ENCODE data around the gene PDGFB.

DNA sequence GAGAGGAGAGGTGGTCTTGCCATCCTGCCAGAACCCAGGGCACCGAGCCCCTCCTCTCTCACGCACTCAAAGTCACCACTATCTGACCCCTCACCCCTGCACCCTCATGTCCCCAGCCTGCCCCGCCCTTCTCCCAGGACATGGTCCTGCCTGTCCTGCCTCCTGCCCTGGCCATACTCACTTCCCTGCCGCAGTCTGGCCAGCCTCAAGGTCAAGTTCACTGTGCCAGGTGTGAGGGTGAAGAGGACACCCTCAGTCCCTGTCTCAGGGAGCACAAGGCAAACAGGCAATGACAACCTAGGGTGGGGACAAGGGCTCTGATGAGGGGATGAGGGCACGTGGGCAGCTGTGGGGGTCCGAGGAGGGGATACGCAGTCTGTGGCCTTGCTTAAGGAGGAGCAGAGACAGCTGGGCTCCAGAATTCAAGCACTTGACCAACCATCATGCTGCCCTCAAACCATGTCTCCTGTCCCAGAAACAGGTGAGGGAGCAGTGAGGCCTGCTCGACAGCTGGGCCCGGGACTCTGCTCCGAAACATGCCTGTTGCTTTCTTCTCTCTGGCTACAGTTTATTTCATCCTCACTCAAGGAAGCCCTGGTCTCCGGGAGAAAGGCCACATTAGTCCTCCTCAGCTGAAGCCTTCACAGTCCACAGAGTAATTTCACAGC lies 36.6 kb downstream of the PDGFB start:
- TF ChIP-seq, protein P1, sequence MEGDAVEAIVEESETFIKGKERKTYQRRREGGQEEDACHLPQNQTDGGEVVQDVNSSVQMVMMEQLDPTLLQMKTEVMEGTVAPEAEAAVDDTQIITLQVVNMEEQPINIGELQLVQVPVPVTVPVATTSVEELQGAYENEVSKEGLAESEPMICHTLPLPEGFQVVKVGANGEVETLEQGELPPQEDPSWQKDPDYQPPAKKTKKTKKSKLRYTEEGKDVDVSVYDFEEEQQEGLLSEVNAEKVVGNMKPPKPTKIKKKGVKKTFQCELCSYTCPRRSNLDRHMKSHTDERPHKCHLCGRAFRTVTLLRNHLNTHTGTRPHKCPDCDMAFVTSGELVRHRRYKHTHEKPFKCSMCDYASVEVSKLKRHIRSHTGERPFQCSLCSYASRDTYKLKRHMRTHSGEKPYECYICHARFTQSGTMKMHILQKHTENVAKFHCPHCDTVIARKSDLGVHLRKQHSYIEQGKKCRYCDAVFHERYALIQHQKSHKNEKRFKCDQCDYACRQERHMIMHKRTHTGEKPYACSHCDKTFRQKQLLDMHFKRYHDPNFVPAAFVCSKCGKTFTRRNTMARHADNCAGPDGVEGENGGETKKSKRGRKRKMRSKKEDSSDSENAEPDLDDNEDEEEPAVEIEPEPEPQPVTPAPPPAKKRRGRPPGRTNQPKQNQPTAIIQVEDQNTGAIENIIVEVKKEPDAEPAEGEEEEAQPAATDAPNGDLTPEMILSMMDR (IDR thresholded peaks at IDR 0.05): no peak
- no peak for TF ChIP-seq POLR2A (IDR thresholded peaks at IDR 0.05)

All from vagina (tissue), 2 donors.